ENCODE results near the gene FOXP1.

DNA sequence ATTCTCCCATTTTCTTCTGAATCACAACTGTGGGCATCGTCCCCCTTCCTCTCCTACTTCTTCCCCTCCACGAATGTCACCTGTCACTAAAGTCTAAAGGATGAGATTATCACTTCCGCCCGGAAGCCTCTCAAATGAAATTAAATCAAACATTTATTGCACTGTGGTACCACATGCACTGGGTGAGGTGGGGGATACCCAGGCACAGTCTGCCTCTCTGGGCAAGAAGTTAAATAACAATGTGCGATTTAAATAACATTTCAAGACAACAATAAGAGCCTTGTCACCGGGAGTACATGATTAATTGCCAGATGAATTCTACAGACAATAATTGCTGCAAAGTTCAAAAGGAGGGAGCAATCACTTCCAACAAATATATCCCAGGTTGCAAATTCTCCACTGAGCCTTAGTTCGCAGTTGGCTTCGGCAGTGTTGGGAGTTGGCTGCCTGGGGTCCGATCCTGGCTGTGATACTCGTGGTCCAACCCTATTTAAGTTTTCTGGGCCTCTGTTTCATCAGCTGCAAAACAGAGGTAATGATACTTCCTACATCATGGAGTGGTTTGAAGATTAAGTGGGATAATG is 77.7 kb downstream of the FOXP1 start:
- no peak for TF ChIP-seq CTCF (IDR thresholded peaks at IDR 0.05)
- no peak for TF ChIP-seq POLR2A (IDR thresholded peaks at IDR 0.05)

Measured in breast epithelium (tissue), 3 donors.